ENCODE results near the gene RUNDC1. TPM values are rescaled to one million over a fixed set of nuclear protein-coding genes. Genes with fewer than 3 reads are reported as not detected.

The RUNDC1 gene
- total RNA-seq, 2 experiments from 2014 or later, result 9.6 to 10.2 TPM

DNA sequence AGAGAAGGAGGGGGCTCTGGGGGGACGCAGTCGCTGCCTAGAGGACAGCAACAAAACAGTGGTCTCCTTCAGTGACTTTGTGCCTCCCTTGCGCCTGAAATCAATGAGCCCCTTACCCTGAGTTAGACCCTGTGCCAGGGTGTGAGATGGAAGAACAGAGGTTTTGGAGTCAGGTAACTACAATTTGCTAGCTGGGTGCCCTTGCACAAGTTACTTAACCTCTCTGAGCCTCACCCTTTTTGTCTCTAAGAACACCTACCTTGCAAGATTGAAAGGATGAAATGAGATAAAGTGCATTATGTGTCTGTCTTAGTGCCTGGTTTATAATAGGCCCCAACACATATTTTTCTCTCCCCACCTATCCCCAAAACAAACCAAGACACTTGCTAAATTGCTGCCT lies 54.5 kb downstream of the RUNDC1 start:
- Mint-ChIP-seq H3K27ac (no peak overlapping the region), H3K9me3 (no peaks in the 10 kb centered on the region), H3K27me3 (no peaks in the 10 kb centered on the region), H3K4me1 (no peaks in the 10 kb centered on the region), H3K36me3 (no peaks in the 10 kb centered on the region), H3K4me3 (no peak overlapping the region)
- no peak for DNase-seq

DNA sequence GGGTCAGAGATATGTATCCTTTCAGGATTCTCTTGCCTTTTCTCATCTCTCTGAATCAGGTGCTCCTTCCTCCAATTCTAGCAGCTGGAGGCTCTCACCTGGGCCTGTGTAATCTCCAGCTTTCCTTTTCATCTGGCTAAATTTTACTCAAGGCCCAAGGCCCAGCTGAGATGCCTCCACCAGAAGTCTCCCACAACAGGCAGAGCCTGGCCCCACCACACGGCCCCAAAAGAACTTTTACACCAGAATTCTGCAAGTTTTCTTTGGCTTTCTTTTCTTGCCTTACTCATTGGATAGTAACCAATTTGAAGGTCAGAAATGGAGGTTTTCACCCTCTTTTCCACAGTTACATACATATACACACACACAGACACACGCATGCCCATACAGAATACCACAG lies 59.3 kb downstream of the RUNDC1 start:
- Mint-ChIP-seq H3K27me3 (no peaks in the 10 kb centered on the region), H3K9me3 (no peaks in the 10 kb centered on the region), H3K4me1 (no peaks in the 10 kb centered on the region), H3K36me3 (peaks cover 3% of the 10 kb centered on the region), H3K27ac (no peak overlapping the region), H3K4me3 (no peak overlapping the region)
- DNase-seq, result no peak

DNA sequence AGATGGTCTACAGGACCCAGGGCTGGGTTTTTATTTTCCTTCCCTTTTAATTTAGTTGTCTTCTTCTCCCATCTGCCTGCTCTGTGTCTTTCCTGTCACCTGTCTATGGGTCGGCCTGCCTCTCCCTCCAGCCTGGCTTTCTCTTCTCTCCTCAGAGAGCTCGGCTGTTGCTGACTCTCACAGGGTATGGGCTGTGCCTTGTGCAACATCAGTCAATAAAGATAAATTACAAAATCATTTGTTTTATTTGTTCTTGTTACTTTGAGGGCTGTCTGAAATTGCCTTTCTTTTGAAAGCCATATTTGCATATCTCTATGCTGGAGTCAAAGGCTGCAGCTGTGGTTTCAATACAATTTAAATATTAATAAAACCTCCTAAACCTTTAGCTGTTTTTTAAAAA lies 60.3 kb downstream of the RUNDC1 start:
- H3K4me3 Mint-ChIP-seq, result no peak overlapping the region
- no peak overlapping the region for H3K27ac Mint-ChIP-seq
- no peaks in the 10 kb centered on the region for H3K4me1 Mint-ChIP-seq
- peaks cover 5% of the 10 kb centered on the region for H3K36me3 Mint-ChIP-seq
- DNase-seq, result no peak
- no peaks in the 10 kb centered on the region for H3K27me3 Mint-ChIP-seq
- no peaks in the 10 kb centered on the region for H3K9me3 Mint-ChIP-seq

DNA sequence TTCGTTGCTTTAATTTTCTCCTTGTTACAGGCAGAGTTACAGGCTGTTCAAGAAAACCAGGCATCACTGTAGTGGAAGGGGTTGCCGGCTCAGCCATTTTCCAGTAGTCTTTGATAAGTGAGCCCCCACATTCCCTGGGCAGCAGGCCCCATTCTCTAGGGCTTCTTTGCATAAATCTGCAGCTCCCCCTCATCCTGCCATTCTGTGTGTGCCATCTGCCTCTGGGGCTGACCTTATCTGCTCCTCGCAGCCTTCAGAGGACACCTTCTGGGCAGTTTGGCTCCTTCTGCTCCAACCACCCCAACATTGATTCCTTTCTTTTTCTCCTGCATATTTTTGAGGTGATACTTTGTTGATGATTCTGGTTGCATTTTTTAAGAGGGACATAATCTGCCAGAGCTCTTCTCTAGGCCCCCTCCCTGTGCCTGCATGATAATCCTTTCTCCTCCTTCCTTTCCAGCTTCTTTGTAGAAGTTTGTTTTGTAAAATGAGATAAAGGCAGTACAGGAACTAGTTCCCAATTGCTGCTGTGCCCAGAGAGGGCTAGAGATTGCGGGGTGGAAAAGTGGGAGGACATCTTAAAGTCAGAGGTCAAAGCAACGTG lies 61.8 kb downstream of the RUNDC1 start:
- no peak for DNase-seq
- no peaks in the 10 kb centered on the region for H3K9me3 Mint-ChIP-seq
- H3K27me3 Mint-ChIP-seq, result no peaks in the 10 kb centered on the region
- H3K4me3 Mint-ChIP-seq, result no peak overlapping the region
- H3K27ac Mint-ChIP-seq, result no peak overlapping the region
- no peaks in the 10 kb centered on the region for H3K4me1 Mint-ChIP-seq
- H3K36me3 Mint-ChIP-seq, result peaks cover 11% of the 10 kb centered on the region

Other genes with a start within 250 kb of the RUNDC1 start
- gene EZH1, start 235.5 kb upstream of the RUNDC1 start, total RNA-seq, result 10 to 100 TPM; 14.4 to 17.5 TPM
- not detected for gene RAMP2, start 219.3 kb upstream of the RUNDC1 start, total RNA-seq
- 10 to 100 TPM; 90.4 to 91.7 TPM for gene VPS25, start 207.1 kb upstream of the RUNDC1 start, total RNA-seq
- gene WNK4, start 200.0 kb upstream of the RUNDC1 start, total RNA-seq, result under 1 TPM; 0.25 to 0.26 TPM
- 10 to 100 TPM; 42.0 to 42.2 TPM for gene COA3, start 181.9 kb upstream of the RUNDC1 start, total RNA-seq
- not detected for gene CNTD1, start 181.7 kb upstream of the RUNDC1 start, total RNA-seq
- gene BECN1, start 156.3 kb upstream of the RUNDC1 start, total RNA-seq, result 10 to 100 TPM; 87.5 to 88.3 TPM
- gene PSME3, start 147.2 kb upstream of the RUNDC1 start, total RNA-seq, result 100 to 1,000 TPM; 227 to 235 TPM
- gene AOC2, start 136.0 kb upstream of the RUNDC1 start, total RNA-seq, result 1 to 10 TPM; 1.9 to 2.6 TPM
- gene AOC3, start 129.4 kb upstream of the RUNDC1 start, total RNA-seq, result 1 to 10 TPM; 1.2 to 1.5 TPM
- not detected for gene G6PC1, start 79.8 kb upstream of the RUNDC1 start, total RNA-seq
- gene AARSD1, start 16.1 kb upstream of the RUNDC1 start, total RNA-seq, result 10 to 100 TPM; 80.2 to 87.4 TPM
- 1 to 10 TPM in 1 of 2 experiments, under 1 TPM in 1; 0.95 to 1.8 TPM for gene PTGES3L, start 485 bp upstream of the RUNDC1 start, total RNA-seq
- 1,000 to 10,000 TPM; 1,508 to 1,555 TPM for gene RPL27, start 17.9 kb downstream of the RUNDC1 start, total RNA-seq
- gene IFI35, start 26.2 kb downstream of the RUNDC1 start, total RNA-seq, result 10 to 100 TPM; 43.8 to 49.5 TPM
- 10 to 100 TPM; 20.8 to 23.0 TPM for gene VAT1, start 41.8 kb downstream of the RUNDC1 start, total RNA-seq
- gene RND2, start 44.7 kb downstream of the RUNDC1 start, total RNA-seq, result not detected
- gene BRCA1, start 144.8 kb downstream of the RUNDC1 start, total RNA-seq, result 10 to 100 TPM; 84.1 to 86.7 TPM
- 10 to 100 TPM; 36.7 to 36.9 TPM for gene NBR1, start 190.6 kb downstream of the RUNDC1 start, total RNA-seq
- 10 to 100 TPM in 1 of 2 experiments, 1 to 10 TPM in 1; 9.0 to 10.6 TPM for gene TMEM106A, start 231.3 kb downstream of the RUNDC1 start, total RNA-seq
- gene CCDC200, start 248.1 kb downstream of the RUNDC1 start, total RNA-seq, result not detected

Measured in activated naive CD8-positive, alpha-beta T cell treated with anti-CD3 and anti-CD28 coated beads for 36 hours (primary cell).